SK-MEL-5 (cell line): ENCODE results near the gene SBF1. TPM values are rescaled to one million over a fixed set of nuclear protein-coding genes. Genes with fewer than 3 reads are reported as not detected.
"Not testable (repeated sequence)": the region's sequence is repeated elsewhere in the genome, so short reads cannot be mapped to it uniquely, and the experiment has no call there.

Experiments used
- DNase-seq: peaks from one replicate; pipeline ENCODE4 v3.0.0-alpha.2; 2016; ENCODE audit warnings: low read depth, low spot score
- in situ Hi-C: cut with HindIII; loops from 2 replicates; pipeline ENCODE4 v1.10.0; 2016; ENCODE audit warnings: low sequenced_read_pairs, high pct_unique_total_duplicates, low pct_unique_long_range_greater_than_20kb
- total RNA-seq: library from RNA; depleted of rRNA; stranded (reverse); fragments of >200 nt; shearing (Covaris generic); gene quantifications from 2 replicates; pipeline ENCODE4 v1.2.3, GENCODE V29; 2014

Gene SBF1
- total RNA-seq, 1 experiment from 2014 or later: 65.3 TPM

- in situ Hi-C loops: no loop called here
- DNase-seq: no peak
Measured at GRCh38 chr22:50422961-50423815, 51.6 kb downstream of the SBF1 start.

GRCh38 chr22:50422046-50422445, 52.8 kb downstream of the SBF1 start:
- no peak for DNase-seq
- in situ Hi-C loops: no loop called here

DNA sequence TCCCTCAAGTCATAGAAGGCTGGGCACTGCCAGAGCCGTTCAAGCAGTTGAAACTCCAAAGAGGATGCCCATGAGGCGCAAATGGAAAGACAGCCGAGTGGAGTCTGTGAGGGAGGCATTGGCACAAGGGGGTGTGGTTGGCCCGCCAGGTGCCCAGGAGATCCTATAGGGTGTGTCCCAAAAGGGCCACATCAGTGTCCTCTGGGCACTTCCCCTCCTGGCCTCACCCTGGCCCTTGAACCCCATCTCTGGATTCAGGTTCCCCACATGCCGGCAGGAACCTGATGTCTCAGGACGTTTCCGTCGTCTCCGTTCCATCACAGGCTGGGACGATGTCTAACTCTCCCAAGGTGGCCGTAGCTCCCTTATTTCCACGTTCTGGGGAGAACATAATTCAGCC, 54.3 kb downstream of the SBF1 start:
- in situ Hi-C loops: no loop called here

DNA sequence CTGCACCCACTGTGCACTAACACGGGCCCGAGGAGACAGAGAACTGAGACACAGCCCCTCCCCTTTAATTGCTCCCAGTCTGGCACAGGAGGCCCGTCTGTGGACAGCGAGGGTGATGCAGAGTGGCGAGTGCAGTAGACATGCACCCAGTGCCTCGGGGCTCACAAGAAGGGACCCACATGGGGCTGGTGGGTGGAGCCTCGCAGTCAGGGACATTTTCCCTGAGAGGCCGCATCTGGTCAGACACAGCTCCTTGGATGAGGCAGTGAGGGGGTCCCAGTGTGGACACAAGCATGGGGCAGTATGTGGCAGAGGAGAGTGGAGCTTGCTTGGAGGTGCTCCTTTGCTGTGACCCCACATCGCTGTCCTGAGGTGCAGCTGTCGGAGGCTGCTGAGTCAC, 54.8 kb downstream of the SBF1 start:
- DNase-seq: no peak
- in situ Hi-C loops: no loop called here

More for the DNA sequence above, 54.3 kb downstream of the SBF1 start:
- DNase-seq: no peak

DNA sequence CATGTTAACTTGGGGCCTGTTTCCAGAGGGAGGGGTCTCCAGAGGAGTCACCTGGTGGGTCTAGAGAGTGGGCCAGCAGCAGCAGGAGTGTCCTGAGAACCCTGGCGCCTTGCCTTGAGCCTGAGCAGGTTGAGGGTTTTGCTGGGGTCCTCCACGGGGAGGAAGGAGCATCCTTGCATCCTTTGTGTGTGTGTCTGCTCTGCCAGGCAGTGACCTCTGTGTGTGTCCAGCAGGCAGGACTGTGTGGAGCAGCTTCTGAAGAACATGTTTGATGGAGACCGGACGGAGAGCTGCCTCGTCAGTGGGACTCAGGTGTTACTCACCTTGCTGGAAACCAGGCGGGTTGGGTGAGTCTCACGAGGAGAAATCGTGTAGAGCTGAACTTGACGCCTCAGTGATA, 55.7 kb downstream of the SBF1 start:
- no peak for DNase-seq
- in situ Hi-C loops: no loop called here

GRCh38 chr22:50418624-50419023, 56.2 kb downstream of the SBF1 start:
- in situ Hi-C loops: no loop called here
- no peak for DNase-seq

GRCh38 chr22:50417411-50418210, 57.2 kb downstream of the SBF1 start:
- in situ Hi-C loops: no loop called here
- no peak for DNase-seq

DNA sequence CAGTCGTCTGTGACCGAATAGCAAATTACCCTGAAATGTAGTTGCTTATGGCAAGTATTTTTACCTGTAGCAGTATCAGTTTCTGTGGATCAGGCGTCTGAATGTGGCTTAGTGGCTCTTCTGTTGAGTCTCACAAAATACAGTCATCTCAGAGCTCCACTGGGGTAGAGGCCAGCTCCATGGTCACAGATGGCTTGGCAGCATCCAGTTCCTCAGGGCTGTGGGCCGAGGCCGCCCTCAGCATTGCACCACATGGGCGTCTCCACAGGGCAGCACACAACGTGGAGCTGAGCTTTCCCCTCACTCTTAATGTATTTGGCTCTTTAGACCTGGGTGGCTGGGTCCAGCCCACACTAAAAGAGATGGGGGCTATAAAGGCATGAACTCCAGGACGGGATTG, 57.8 kb downstream of the SBF1 start:
- no peak for DNase-seq

GRCh38 chr22:50415426-50415825, 59.4 kb downstream of the SBF1 start:
- in situ Hi-C loops: no loop called here
- no peak for DNase-seq

More for the DNA sequence above, 57.8 kb downstream of the SBF1 start:
- in situ Hi-C loops: no loop called here

- DNase-seq: no peak
- in situ Hi-C loops: no loop called here
Measured at GRCh38 chr22:50414476-50415248, 60.2 kb downstream of the SBF1 start.

DNA sequence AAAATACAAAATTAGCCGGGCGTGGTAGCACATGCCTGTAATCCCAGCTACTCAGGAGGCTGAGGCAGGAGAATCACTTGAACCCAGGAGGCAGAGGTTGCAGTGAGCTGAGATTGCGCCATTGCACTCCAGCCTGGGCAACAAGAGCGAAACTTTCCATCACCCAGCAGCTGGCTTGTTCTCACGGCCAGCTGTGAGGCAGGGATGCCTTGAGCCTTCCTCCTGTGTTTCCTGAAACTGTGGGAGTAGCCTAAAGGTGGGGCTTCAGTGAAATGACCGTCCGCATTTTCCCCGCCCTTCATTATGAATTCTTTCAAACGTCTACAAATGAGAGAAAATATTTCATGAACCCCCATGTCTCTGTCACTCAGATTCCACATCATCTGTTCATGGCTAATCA, 65.9 kb downstream of the SBF1 start:
- in situ Hi-C loops, DNase-seq: not testable (repeated sequence)

DNA sequence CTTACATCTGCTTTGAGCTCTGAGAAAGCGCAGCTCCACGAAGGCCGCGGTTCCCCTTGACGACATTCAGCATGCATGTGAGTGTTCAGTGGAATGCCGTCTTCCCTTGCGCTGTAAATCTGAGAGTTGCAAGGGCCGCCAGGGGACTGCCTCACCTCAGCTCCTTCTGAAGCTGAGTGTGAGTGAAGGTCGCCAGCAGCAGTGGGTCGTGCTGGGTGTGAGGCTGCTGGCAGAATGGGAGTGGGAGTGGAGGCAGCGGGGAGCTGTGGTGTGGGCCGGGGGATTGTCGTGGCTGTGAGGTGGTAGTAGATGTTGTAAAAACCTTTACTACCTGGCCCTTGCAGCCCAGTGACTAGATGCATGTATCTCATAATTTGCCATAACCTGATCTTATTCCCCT, 66.5 kb downstream of the SBF1 start:
- in situ Hi-C loops: no loop called here
- no peak for DNase-seq

- in situ Hi-C loops: no loop called here
- no peak for DNase-seq
Measured at GRCh38 chr22:50406416-50407170, 68.2 kb downstream of the SBF1 start.

DNA sequence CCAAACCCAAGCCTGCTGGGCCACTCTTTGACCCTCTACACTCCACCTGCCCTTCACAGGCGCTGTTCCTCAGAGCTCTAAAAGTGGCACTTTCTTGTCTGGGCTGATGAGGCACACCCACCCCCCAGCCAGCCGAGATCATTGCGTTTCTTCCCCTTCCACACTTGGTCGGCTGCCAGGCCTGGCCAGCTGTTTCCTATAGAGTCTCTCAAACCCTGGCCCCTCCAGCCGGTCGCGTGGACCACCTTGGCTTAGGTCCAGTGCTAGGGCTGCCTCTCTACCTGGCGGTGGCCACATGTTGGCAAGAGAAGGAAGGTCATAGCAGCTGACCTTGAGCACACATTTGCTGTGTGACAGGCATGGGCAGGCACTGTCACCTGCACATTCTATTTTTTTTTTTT, 71.1 kb downstream of the SBF1 start:
- in situ Hi-C loops: no loop called here
- no peak for DNase-seq

DNA sequence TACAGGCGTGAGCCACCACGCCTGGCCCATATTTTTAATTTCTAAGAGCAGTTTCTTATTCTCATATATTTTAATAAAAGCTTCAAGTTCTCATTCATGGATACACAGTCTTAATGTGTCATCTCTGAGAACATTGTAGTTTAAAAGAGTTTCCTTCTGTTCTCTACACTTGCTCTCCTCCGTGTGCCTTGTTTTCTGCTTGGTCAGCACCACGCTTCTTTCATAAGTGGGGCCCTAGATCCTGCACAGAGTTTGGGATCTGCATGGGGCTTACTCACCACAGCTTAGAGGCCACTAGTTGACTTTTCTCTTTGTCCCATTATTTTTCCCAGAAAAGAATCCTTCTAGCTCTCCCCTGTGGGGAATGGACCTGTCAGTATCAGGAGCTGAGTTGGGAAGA, 72.9 kb downstream of the SBF1 start:
- DNase-seq: no peak
- in situ Hi-C loops: no loop called here

DNA sequence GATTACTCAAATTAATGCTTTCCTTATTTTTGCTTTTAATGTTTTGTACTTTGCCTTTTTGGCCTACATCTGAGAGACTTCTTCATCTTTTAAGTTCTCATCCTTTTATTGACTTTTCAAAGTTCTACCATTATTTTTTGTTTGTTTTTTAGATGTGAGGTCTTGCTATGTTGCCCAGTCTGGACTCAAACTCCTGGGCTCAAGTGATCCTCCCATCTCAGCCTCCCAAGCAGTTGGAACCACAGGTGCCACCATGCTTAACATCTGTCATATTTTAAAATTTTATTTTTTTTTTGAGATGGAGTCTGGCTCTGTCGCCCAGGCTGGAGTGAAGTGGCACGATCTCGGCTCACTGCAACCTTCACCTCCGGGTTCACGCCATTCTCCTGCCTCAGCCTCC, 73.9 kb downstream of the SBF1 start:
- DNase-seq: no peak
- in situ Hi-C loops: no loop called here

- no peak for DNase-seq
- in situ Hi-C loops: no loop called here
Measured at GRCh38 chr22:50400406-50400805, 74.4 kb downstream of the SBF1 start.
